ENCODE results near the gene EHD1.

The EHD1 gene

DNA sequence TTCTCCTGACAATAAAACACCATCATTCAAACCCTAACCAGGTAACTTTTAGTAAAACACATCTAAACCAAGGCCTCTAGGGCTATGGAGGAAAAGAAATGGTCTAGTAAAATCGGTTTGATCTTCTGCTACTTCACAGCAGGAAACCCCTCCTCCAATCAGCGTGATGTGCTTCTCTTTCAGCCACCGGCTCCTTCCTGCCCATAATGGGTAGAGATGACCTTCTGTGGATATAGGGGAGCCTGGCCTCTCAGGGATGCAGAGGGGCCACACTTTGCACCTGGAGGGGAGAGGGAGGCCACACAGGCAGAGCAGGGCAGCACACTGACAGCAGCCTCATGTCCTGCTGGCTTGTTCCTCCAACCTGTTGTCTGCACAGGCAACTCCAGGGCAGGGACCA is 6.9 kb downstream of the EHD1 start:
- no peak for DNase-seq

DNA sequence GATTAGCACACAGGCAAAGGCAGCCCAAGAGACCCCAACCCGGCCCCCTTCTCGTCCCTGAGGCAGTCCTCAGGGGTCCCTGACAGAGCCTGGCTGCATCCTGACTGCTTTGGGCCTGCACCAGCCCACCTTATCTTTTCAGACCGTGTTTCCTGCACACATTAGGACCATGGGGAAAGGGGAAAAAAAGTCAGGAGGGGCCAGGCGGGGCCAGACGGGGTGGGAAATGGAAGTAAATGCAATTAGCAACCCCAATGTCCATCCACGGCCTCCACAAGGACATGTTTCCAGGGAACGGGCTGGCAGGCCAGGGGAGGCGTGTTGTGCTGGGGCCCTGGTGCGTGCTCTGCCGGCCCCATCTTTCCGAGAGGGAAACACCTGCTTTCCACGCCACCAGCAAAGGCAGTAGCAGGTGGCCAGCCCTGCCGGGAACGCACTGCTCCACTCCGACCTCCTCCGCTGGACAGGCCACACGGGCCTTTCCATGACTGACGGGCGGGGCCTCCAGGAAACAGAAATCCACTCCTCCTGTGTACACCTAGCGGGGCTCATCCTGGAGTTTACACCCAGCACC is 7.4 kb downstream of the EHD1 start:
- no peak for DNase-seq

DNA sequence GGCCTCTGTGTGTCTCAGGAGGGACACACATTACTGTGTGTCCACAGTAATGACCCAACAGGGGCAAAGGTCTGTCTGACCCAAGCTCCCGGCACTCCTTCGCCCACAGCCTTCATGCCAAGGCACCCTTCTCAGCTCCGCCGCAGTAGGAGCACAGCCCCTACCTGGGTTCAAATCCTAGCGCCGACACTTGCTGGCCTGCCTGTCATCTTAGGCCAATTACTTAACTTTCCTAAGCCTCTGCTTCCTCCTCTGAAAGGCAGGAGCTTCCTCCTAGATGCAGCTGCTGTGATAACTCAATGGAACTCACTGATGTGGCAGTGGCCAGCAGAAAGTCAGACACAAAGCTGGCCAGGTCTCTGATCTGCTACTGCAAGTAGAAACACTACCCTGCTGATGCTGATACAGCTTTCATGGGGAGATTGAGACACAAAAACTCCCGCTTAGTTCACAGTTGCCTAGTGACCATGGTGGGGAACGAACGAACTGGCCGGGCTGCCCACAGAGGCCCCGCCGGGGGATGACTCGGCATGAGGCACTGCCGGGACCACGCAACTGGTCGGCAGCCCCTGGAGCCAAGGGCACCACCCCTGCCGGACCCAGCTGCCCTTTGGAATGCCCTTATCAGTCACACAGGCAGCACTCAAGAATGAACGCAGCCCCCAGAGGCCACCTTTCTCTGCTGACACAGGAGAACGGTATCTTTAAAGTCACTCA is 8.1 kb downstream of the EHD1 start:
- peak; percentile 31 for DNase-seq

DNA sequence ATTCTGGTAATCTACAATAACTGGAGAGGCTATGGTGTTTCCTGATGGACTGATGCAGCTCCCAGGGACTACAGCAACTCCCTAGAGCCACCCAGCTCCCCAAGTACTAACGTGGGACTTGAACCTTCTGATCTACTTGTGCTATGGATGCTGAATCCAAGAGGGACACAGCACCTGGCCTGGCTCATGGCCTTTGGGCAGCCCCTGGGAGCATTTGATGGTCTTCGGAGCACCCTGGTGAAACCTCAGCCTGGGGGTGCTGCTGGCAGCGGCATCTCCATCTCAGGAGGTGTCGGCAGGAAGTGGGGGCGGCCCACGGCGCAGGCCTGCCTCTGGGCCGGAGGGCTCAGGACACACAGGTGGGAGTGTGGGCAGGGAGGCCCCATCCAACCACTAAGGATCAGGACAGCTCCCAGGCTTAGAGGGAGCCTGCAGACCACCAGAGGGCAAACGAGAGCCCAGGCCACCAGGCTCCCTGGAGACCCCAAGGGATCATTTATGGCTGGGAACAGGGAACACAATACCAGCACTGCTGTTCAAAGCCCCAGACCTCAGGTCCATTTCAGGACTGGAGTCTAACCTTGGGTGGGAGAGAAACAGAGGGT is 8.7 kb downstream of the EHD1 start:
- DNase-seq, result no peak

DNA sequence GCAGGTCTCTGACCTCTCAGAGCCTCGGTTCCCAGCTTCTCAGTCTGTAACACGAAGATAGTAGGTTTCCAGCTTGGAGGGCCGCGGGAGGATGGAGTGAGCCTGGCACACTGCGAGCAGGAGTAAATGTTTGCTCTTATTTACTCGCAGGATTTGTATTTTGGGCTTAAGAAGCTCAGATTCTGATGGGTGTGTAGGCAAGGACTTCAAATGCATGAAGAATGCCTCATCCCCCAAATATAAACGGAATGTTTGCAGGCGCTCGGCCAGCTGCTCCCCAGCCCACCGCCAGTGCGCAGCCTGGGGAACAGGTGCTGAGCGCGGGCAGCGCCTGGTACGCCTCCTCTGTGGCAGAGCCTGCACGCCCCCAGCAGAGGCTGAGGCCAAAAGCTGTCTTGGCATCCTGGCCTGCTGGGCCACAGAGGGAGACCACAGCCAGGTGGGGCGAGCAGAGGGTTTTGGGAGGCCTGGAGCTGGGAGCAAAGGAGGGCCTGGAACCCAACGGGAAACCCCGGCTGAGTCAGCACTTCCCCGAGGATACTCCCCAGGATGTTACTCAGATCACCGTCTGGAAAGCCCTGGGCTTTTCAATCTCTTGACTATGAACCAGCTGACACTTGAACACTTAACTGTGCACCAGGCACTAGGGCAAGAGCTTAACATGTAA is 9.4 kb downstream of the EHD1 start:
- DNase-seq, result peak; percentile 70

DNA sequence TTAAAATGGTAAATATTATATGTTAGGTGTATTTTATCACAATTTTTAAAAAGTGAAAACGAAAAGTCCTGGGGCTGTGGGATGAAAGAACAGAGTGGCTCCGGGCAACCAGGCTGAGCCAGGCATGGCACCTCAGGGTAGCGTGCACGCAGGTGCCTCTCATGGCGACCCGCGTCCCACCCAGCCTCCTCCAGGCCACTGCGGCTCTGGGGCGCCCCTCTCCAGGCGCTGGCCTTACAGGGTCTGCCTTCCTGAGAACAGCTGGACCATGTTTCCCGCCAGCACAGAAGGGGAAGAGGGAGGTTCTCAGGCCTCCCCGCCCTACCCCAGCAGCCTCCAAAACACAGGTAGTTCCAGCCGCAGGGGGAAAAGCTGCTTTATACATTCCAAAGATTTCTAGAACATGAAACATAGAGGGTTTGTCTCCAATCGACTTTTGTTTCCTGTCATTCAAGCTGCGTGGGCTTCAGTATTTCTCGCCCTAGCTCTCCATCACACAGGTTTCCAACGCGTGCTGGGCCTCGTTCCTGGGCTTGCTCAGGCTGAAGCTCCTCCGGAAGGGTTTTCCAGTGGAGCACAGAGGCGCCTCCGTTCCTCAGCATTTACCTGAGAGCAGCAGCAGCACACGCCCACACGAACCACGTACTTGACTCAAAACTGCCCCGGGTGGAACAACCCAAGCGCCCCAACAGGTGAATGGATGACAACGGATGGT is 10.5 kb downstream of the EHD1 start:
- no peak for DNase-seq

DNA sequence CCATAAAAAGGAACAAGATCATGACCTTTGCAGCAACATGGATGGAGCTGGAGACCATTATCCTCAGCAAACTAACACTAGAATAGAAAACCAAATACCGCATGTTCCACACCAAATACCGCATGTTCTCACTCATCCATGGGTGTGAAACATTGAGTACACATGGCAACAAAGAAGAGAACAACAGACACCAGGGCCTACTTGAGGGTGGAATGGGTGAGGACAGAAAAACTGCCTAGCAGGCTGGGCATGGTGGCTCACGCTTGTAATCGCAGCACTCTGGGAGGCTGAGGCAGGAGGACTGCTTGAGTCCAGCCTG is 12.3 kb downstream of the EHD1 start:
- DNase-seq, result no peak

DNA sequence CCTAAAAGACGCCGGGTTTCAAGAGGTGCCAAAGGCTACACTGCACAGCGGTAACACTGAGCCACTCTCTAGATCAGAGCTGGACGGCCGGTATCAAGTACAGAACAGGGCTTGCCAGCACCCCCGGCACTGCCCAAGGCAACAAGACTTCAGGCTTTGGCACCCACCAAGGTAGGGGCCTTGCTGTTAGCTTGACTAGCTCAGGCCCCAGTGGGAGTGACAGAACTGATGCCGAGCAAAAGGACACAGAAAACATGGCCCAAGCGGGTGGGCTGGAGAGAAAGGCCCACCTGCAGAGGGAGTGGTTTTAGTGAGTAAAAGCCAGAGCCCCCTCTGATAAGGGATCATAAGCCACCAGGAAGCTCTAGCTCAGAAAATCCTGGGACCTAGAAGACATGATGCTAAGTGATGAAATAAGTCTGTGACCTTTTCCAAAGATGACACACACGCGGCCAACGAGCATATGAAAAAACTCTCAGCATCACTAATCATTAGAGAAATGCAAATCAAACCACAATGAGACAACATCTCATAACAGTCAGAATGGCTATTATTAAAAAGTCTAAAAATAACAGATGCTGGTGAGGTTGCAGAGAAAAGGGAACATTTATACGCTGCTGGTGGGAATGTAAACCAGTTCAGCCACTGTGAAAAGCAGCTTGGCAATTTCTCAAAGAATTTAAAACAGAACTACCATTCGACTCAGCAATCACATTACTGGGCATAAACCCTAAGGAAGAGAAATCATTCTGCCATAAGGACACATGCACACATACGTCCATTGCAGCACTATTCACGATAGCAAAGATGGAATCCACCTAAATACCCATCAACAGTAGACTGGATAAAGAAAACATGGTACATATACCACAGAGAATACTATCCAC is 12.9 kb downstream of the EHD1 start:
- no peak for DNase-seq

DNA sequence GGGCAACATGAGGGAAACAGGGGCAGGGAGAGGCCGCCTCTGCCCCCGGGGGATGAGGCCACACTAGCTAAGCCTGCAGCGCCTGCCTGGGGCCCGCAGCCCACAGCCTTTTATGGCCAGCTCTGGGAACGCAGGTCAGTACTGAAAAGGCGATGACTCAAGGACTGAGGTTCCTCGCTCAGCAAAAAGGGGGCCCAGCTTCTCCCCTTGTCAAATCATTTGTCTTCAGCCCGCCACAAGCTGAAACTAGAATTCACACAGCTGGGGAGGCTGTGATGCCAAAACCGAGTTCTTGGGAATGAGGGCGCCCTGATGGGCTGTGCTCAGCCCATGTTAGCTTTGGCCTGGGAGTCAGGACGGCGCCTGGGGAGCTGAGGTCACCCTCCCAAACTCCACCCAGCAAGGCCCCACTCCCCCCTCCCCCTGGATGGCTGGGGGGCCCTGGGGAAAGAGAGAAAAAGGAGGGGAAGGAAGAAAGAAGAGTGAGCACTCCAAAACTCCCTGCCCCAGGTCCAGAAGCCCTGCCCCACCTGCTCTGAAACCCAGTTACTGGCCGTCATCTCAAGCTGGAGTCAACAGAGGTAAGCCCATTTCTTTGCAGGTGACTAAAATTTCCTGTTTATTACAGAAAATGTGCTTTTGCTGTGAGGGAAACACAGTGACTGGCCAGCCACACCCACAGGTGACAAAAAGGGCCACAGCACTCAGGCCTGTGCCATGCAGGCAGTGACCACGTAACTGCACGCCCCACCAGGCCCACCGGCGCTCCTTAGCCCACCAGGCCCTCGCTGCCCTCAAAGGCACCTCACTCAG is 13.7 kb downstream of the EHD1 start:
- peak; percentile 79 for DNase-seq

DNA sequence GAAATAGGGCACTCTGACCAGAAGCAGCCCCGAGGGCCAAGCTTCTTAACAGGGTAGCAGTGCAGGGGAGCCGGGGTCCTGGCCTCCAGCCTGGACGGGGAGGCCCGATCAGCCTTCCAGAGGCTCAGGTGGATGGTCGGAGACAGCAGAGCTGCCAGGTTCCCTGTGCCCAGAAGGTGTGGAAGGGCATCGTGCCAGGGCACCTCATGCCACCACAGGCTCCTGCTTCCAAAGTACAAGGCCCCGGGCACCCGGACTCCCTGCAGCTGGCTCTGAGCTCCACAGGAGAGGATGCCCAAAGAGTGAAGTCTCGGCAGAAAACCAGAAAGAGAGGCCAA is 14.3 kb downstream of the EHD1 start:
- no peak for DNase-seq

DNA sequence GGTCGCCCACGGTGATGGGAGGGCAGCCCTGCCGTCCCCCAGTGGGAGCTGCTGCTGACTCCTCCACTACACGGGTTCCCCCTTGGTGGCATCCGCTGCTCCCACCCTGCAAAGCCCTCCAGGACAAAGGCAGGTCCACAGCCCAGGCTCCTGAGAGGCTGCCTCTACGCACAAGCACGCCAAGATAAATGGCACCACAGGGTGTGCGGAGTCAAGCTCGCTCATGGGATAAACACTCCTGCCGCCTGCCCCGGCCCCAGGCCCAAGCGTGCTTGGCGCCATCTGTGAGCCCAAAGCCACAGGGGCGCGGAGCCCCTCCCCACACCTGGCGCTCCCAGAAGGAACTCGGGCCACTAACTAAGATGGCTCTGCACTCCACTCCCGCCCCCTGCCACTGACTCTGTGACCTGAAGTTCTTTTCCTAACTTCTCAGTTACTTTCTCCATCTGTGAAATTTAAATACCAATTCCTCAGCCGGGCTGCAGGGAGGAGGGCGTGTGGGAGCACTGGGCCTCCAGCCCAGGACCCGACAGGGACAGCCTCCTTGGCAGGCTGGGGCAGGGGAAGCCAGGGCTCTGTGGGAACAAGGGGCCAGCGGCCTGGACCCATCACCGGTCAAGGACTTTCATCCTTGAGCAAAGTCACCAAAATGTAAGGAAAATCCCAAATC is 14.9 kb downstream of the EHD1 start:
- DNase-seq, result peak; percentile 57

DNA sequence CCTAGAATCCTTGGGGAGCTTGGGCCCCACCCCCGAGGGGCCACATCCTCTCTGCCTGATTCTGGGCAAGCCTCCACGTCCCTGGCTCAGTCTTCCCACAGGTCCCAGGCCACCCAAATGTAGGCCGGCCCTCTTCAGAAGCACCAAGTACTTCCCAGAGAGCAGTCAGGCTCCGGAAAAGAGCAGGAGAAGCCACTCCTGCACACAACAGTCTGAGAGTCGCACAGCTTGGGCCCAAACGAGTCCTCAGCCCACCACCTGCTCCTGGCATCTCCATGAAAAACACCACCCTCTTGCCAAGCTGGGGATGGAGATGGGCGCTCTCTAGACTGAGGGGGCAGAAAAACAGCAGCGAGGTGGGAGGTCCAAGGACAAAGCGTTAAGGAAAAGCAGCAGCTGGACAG is 15.4 kb downstream of the EHD1 start:
- DNase-seq, result peak; percentile 39

DNA sequence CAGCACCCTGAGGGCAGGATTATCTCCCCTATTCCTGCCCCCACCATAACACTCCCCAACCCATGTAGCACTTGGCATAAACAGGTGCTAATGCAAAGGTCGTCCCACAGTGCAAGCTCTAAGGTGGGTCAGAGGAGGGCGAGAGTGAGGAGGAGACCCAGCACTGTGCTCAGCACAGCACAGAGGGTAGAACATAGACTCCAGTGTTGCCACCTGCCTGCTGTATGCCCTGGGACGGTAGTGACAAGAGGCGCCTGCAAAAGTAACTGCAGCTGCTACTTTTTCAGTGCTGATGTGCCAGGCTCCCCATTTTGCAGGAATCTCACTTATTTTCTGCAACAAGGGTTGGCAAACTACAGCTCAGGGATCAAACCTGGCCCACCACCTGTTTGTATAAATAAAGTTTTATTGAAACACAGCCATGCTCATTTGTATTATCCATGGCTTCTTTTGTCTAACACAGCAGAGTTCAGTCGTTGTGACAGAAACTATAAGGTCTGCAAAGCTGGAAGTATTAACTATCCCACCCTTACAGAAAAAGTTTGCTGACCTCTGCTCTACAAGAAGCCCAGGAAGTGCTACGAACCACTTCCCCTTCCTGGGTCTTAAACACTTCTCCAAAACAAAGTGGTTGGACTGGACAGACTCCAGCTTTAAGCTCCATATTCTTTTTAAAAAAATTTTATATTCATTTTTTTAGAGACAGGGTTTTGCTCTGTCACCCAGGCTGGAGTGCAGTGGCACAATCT is 17.0 kb downstream of the EHD1 start:
- DNase-seq, result no peak

DNA sequence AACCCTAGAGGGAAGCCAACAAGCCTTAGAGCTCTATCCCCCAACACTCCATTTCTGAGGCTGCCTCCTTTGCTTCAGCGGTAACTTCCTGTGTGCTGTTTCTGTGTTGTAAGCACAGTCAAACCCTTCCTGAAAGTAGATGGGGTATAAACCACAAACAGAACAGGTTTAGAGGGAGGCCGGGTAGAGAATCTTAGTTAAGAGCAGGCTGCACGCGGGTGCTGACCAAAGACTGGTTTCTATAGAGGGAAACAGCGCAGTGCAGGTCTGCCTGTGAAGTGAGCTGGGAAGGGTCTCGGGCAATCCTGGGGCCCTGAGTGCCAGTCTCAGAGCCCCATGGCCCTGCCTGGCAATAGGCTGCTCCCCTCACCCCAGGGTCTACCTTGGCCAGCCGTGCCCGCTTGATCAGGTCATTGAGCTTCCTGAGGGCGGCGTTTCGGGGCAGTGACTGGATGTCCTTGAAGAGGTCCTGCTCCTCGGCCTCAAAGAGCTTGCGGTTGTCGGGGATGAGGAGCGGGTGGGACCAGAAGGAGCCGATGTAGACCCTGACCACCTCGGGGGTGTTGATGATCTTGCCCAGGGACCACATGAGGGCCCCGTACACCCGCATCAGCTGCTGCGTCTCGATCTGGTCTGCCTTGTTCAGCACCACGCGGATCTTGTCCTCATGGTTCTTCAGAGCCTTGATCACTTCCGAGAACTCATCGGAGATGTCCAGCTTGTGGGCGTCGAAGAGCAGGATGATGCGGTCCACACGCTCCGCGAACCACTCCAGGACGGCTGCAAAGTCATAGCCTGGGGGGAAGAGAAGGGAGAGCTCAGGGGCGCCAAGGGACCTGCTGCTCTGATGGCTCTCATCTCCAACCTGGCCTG is 18.6 kb downstream of the EHD1 start:
- no peak for DNase-seq

DNA sequence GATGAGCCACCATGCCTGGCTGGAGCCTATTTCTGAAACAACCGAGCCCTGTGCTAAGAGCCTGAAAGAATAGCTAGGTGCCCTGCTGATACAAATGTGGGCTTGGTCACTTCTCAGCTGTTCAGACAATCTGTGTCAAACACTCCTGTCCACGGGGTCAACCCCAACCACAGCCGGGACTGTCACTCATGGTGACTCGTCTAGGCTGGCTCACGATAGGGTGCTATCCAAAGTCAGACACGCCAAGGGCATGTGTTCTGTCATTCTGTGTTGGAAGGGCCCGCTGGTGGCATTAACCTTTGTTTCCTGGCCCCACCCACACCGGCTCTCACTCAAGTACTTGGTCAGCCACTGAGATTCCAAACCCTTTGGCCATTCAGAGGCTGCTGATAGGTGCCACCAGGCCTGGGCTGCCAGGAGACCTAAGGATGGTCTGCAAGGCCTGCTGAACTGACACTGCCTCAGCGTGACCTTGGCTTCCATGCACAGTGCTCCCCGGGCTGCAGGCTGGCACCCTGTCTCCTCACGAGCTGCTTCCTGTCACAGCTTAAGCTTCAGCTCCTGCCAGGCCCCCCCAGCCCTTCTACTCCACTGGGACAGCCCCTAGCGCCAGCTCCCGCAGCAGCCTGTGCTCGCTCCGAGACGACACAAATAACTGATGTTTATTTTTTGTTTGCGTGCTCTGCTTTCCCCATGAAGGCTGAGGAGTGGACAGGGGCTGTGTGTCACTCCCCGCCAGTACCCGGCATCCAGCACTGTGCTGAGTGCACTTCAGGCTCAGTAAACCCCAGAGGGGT is 19.8 kb downstream of the EHD1 start:
- DNase-seq, result peak; percentile 39

DNA sequence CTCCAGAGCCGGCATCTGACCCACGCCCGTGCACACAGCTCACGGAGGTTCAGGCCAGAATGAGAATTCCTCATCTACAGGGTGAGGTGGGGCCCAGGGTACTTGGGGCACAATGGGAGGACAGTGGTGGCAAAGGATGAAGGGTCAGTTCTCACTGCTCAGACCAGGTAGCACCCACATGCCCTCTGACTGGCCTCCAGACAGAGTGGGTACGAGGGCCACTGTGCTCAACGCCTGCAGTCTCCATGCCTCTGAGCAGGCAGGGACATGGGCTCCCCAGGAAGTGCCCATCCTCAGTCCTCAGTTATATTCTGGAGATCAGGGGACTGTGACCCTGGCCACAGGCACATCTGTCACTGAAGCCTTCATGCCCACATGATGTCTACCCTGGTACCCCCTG is 20.9 kb downstream of the EHD1 start:
- no peak for DNase-seq

DNA sequence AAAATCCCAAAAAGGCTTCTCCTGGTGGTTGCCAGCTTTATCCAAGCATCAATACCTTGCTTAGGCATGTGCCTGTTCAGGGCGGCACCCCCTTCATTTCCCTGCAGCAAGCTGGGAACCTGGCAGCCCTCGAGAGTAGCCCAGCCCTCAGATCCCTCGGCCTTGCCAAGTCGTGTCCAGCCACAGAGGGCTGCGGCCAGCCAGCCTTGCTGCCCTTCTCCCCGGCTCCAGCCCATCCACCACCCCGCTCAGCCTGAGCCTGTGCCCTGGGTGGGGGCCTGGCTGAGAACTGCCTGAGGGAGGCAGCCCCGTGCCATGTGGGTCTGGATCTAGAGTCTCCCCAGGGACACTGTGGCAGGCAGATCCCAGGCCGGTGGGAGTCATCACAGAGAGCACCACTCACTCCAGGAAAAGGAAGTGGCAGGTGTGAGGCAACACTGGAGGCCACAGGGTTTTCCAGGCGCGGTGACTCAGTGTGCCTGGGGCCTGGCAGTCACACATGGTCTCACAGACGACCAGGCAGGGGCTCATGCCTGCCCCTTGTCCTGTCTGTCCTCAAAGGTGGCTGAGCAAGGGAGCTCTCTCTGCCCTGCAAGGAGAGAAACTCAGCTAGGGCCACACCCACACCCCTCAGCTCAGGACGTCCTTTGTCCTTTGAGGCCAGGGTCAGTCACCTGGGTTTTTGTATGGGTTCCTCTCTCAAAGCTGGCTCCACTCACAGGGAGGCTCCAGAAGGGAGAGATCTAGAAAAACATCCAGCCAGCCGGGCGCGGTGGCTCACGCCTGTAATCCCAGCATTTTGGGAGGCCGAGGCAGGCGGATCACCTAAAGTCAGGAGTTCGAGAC is 21.8 kb downstream of the EHD1 start:
- DNase-seq, result no peak

Measured in left hindlimb (tissue), 1 donor.